LNCAP (cell line): ENCODE measurements around the gene OPALIN.
A peak's percentile ranks its signal among the peaks of the same experiment; 100 is the strongest.

Experiments
- CTCF ChIP-seq: fragments of 450-650 bp; IDR thresholded peaks from 2 replicates; pipeline ENCODE4 v1.5.1; 2017; ENCODE audit warnings: mild to moderate bottlenecking

The OPALIN gene

GRCh38 chr10:96374004-96374403 is 15.2 kb upstream of the OPALIN start:
- no peak for TF ChIP-seq CTCF

- no peak for TF ChIP-seq CTCF
Observed at GRCh38 chr10:96371356-96371755, 12.6 kb upstream of the OPALIN start.

GRCh38 chr10:96370584-96371157 is 11.9 kb upstream of the OPALIN start:
- peak; percentile 92 for TF ChIP-seq CTCF

- no peak for TF ChIP-seq CTCF
Observed at GRCh38 chr10:96369890-96370583, 11.2 kb upstream of the OPALIN start.

GRCh38 chr10:96368971-96369370 is 10.2 kb upstream of the OPALIN start:
- no peak for TF ChIP-seq CTCF

GRCh38 chr10:96367470-96367869 is 8.7 kb upstream of the OPALIN start:
- no peak for TF ChIP-seq CTCF

GRCh38 chr10:96366508-96366907 is 7.7 kb upstream of the OPALIN start:
- TF ChIP-seq CTCF = no peak
